ENCODE measurements around the gene TTYH1. TPM values are rescaled to one million over a fixed set of nuclear protein-coding genes. Genes with fewer than 3 reads are reported as not detected.

The TTYH1 gene
- total and polyA plus RNA-seq, 2 donors (not counting 3 experiments of a cell fraction or from before 2014, with no cell fraction given), result not detected

GRCh38 chr19:54434112-54434872 lies 19.0 kb downstream of the TTYH1 start:
- DNase-seq (ENCODE audit: low read depth, low spot score) (no peak), FAIRE-seq (no peak)
- H3K4me1 ChIP-seq (ENCODE audit: control insufficient read depth, extremely low read depth, insufficient read depth, low read length), result no peaks in the 10 kb centered on the region
- POLR2A ChIA-PET, result no interaction called here
- H2AFZ ChIP-seq (ENCODE audit: low read depth, low read length), result no peak overlapping the region
- H3K27me3 ChIP-seq (ENCODE audit: control insufficient read depth in 2 of 2, insufficient read depth in 2 of 2, low read length in 2 of 2), result peaks cover 0 to 2% of the 10 kb centered on the region in 2 experiments
- no peaks in the 10 kb centered on the region for H4K20me1 ChIP-seq (replicated peaks; ENCODE audit: control insufficient read depth, extremely low read depth, insufficient read depth, low read length)
- BruUV-seq (replicated peaks), result no TSS peak
- no peak overlapping the region for H3K9ac ChIP-seq (replicated peaks; ENCODE audit: extremely low read depth, insufficient read depth, low read length)
- no peaks in the 10 kb centered on the region for H3K9me3 ChIP-seq (replicated peaks; ENCODE audit: control insufficient read depth, insufficient read depth, low read length)
- no peak overlapping the region for H3K4me2 ChIP-seq (ENCODE audit: insufficient read depth, low read length)
- CTCF ChIA-PET, result no interaction called here
- H3K27ac ChIP-seq (ENCODE audit: insufficient read depth, low read depth, low read length), result no peak overlapping the region
- H3K36me3 ChIP-seq (ENCODE audit: control insufficient read depth in 2 of 2, extremely low read depth in 1 of 2, insufficient read depth in 2 of 2, low read length in 2 of 2), result no peaks in the 10 kb centered on the region
- H3K79me2 ChIP-seq (ENCODE audit: control insufficient read depth, insufficient read depth, low read length), result no peaks in the 10 kb centered on the region
- H3K4me3 ChIP-seq (replicated peaks in 1 of 3; ENCODE audit: insufficient read depth in 1 of 3, low read depth in 1 of 3, low read length in 3 of 3), result no peak overlapping the region
- TF ChIP-seq FOS (IDR thresholded peaks at IDR 0.05; ENCODE audit: borderline replicate concordance, insufficient read depth, low read length) (no peak), GATA2 (IDR thresholded peaks at IDR 0.05; ENCODE audit: insufficient read depth, insufficient read length, low read depth, low read length) (no peak), CTCF (IDR thresholded peaks at IDR 0.05; ENCODE audit: extremely low read depth in 1 of 2, insufficient read depth in 1 of 2, low read depth in 1 of 2, low read length in 2 of 2) (no peak), MAX (IDR thresholded peaks at IDR 0.05; ENCODE audit: insufficient read depth, insufficient read length) (no peak), MYC (IDR thresholded peaks at IDR 0.05; ENCODE audit: low read depth, low read length) (no peak), EZH2 (IDR thresholded peaks at IDR 0.05; ENCODE audit: borderline replicate concordance, low read depth, low read length, severe bottlenecking) (no peak), JUN (IDR thresholded peaks at IDR 0.05; ENCODE audit: borderline replicate concordance, insufficient read depth, insufficient read length, low read depth) (no peak), POLR2AphosphoS5 (IDR thresholded peaks at IDR 0.05; ENCODE audit: insufficient read depth, low read depth, low read length) (no peak), POLR2A (IDR thresholded peaks at IDR 0.05; ENCODE audit: low read depth, low read length) (no peak)
- dilution Hi-C loops (cut with MboI; ENCODE audit: extremely low pct_ligation_motif_present, low sequenced_read_pairs), result no loop called here
- intact Hi-C loops (cut with micrococcal nuclease), result no loop called here
- no peaks in the 10 kb centered on the region for H3K9me1 ChIP-seq (replicated peaks; ENCODE audit: control insufficient read depth, extremely low read depth, insufficient read depth, low read length)
